Fibroblast of villous mesenchyme (primary cell): ENCODE measurements around the gene CPLANE1. TPM values are rescaled to one million over a fixed set of nuclear protein-coding genes. Genes with fewer than 3 reads are reported as not detected.
"Not testable (repeated sequence)": the region's sequence is repeated elsewhere in the genome, so short reads cannot be mapped to it uniquely, and the experiment has no call there.

Experiments
- DNase-seq: peaks from one replicate; pipeline ENCODE4 v3.0.0-alpha.2; 2010; ENCODE audit warnings: low read depth
- H3K4me3 ChIP-seq: 2 replicates; pipeline ENCODE4 v1.5.1; 2011; ENCODE audit warnings: low read depth, mild to moderate bottlenecking, low read length
- total RNA-seq: library from RNA; depleted of rRNA; stranded (reverse); fragments of >200 nt; gene quantifications from 2 replicates; pipeline ENCODE4 v1.2.3, GENCODE V29; 2012
- TF ChIP-seq, protein P1 (sequence below): IDR thresholded peaks from 2 replicates; pipeline ENCODE4 v1.5.1; 2012; ENCODE audit warnings: low read depth, mild to moderate bottlenecking, low read length; ENCODE audit not compliant: insufficient read depth

The CPLANE1 gene
- total RNA-seq, 1 donor = 39.7 TPM

DNA sequence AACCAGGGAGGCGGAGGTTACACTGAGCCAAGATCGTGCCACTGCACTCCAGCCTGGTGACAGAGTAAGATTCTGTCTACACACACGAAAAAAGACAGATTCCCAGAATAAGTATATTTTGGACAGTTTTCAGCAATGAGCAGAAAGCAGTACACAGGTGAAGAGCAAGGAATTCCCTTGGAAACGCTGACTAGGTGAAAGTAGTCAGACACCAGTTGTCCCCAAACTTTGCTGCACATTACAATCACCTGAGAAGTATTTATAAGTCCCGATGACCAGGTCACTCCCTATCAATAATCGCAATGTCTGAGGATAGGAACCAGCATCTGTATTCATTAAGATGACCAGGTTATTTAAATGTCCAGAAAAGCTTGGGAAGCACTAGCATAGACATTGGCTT, 78.3 kb downstream of the CPLANE1 start:
- DNase-seq = no peak
- H3K4me3 ChIP-seq = no peak overlapping the region
- TF ChIP-seq, protein P1, sequence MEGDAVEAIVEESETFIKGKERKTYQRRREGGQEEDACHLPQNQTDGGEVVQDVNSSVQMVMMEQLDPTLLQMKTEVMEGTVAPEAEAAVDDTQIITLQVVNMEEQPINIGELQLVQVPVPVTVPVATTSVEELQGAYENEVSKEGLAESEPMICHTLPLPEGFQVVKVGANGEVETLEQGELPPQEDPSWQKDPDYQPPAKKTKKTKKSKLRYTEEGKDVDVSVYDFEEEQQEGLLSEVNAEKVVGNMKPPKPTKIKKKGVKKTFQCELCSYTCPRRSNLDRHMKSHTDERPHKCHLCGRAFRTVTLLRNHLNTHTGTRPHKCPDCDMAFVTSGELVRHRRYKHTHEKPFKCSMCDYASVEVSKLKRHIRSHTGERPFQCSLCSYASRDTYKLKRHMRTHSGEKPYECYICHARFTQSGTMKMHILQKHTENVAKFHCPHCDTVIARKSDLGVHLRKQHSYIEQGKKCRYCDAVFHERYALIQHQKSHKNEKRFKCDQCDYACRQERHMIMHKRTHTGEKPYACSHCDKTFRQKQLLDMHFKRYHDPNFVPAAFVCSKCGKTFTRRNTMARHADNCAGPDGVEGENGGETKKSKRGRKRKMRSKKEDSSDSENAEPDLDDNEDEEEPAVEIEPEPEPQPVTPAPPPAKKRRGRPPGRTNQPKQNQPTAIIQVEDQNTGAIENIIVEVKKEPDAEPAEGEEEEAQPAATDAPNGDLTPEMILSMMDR = no peak

DNA sequence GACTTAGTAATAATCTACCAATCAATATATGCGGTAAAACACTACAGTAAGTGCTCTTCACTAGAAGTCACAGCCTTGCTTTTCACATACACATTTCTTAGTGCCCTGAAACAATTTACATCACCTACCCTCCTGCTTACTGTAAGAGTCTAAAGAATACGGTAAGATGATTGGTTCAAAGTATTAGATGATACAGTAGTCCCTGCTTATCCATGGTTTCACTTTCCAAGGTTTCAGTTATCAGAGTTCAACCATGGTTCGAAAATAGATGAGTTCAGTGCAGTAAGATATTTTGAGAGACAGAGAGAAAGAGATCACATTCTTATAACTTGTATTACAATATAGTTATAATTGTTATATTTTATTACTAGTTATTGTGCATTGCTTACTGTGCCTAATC, 83.0 kb downstream of the CPLANE1 start:
- DNase-seq = no peak
- no peak overlapping the region for H3K4me3 ChIP-seq
- TF ChIP-seq, protein P1 = no peak

DNA sequence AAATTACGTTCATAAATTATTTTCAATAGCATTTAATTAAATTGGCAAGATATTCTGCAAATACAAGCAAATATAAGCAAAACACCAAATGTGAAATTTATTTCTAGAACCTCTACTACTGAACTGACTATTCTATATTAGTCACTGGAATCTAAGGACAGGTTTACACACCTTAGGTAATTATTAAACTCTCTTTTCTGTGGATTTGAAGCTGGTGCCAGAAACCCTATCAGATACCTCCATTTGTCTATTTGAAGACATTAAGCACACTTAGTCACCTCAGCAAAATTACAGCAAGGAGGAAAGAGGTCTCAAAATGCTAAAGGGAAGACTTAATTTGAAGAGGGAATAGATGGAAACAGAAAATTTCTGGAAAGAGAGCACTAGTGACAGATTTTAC, 83.4 kb downstream of the CPLANE1 start:
- H3K4me3 ChIP-seq = no peak overlapping the region
- TF ChIP-seq, protein P1 = no peak
- DNase-seq = no peak

DNA sequence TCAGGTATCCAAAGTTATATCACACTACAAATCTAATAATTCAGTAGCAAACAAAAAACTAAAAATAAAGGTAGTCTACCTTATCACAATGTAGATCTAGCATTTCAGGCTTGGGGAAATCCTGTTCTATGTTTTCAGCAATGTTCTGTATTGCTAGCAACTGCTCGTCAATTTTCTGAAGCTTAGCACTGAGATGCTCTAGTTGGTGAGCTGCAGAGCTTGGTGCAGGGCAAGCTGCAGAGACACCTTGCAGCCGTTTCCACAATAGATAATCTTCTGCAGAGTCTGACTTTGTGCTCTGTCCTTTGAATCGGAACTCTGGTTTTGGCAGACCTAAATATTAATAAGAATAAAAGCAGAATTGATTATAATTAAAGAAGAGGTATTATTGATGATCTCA, 95.5 kb downstream of the CPLANE1 start:
- no peak overlapping the region for H3K4me3 ChIP-seq
- TF ChIP-seq, protein P1 = no peak
- no peak for DNase-seq

DNA sequence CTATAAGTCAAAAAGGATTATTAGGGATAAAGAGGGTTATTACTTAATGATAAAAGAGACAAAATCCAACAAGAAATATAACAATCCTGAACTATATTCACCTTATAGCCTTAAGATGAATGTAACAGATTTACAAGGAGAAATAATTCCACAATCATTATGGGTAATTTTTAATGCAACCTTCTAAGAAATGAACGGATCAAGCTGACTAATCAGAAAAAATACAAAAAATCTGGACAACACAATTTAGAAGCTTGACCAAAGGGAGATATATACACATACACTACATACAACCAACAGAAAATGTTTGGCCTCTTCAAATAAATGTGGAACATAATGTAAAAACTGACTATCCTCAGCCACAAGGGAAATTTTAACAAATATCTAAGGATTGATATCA, 102.3 kb downstream of the CPLANE1 start:
- no peak for DNase-seq
- TF ChIP-seq, protein P1 = no peak
- no peak overlapping the region for H3K4me3 ChIP-seq

DNA sequence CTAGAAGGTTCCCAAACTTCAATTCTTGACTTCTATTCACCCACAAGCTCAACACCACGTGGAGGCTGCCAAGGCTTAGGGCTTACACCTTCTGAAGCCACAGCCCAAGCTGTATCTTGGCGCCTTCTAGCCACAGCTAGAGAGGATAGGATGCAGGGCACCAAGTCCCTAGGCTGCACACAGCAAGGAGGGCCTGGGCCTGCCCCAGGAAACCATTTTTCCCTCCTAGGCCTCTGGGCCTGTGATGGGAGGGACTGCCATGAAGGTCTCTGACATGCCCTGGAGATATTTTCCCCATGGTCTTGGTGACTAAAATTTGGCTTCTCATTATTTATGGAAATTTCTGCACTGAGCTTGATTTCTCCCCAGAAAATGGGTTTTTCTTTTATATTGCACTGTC, 112.5 kb downstream of the CPLANE1 start:
- H3K4me3 ChIP-seq = no peak overlapping the region
- no peak for DNase-seq
- TF ChIP-seq, protein P1 = no peak

DNA sequence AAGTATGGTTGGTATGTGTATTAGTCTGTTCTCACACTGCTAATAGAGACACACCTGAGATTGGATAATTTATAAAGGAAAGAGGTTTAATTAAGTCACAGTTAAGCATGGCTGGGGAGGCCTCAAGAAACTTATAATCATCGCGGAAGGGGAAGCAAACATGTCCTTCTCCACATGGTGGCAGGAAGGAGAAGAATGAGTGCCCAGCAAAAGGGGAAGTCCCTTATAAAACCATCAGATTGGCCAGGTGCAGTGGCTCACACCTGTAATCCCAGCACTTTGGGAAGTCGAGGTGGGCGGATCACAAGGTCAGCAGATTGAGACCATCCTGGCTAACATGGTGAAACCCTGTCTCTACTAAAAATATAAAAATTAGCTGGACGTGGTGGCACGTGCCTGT, 113.9 kb downstream of the CPLANE1 start:
- not testable (repeated sequence) for DNase-seq

More for the DNA sequence above, 113.9 kb downstream of the CPLANE1 start:
- H3K4me3 ChIP-seq = not testable (repeated sequence)
